ENCODE data around the gene THRSP.
"Not testable (repeated sequence)": the region's sequence is repeated elsewhere in the genome, so short reads cannot be mapped to it uniquely, and the experiment has no call there.

Gene THRSP, protein sequence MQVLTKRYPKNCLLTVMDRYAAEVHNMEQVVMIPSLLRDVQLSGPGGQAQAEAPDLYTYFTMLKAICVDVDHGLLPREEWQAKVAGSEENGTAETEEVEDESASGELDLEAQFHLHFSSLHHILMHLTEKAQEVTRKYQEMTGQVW

DNA sequence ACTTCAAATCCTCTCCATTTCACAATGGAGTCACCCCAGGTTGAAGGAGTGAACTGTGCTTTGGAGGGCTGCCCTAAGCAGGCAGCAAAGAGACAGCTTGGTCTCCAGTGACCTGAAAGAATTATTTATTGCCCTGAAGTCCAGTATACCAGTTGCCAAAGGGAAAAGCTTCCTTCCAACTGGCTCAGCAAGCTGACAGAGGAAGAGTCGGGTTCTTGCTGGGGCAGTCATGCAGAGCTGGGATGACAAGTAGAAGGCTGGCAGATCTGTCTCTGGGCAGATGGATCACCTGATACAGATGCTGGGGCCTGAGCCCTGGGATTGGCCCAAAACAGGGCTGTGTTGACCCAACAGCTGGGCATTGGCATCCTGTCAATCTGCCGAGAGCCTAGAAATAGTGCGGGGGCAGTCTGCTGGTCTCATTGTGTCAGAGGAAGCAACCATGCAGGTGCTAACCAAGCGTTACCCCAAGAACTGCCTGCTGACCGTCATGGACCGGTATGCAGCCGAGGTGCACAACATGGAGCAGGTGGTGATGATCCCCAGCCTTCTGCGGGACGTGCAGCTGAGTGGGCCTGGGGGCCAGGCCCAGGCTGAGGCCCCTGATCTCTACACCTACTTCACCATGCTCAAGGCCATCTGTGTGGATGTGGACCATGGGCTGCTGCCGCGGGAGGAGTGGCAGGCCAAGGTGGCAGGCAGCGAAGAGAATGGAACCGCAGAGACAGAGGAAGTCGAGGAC, at the start of gene THRSP:
Gene THRSP, plus strand, starts transcription at position 422 of the 742 bp plus-strand sequence. Its CDS starts 21 bp downstream, at position 443.
- no peak for DNase-seq

DNA sequence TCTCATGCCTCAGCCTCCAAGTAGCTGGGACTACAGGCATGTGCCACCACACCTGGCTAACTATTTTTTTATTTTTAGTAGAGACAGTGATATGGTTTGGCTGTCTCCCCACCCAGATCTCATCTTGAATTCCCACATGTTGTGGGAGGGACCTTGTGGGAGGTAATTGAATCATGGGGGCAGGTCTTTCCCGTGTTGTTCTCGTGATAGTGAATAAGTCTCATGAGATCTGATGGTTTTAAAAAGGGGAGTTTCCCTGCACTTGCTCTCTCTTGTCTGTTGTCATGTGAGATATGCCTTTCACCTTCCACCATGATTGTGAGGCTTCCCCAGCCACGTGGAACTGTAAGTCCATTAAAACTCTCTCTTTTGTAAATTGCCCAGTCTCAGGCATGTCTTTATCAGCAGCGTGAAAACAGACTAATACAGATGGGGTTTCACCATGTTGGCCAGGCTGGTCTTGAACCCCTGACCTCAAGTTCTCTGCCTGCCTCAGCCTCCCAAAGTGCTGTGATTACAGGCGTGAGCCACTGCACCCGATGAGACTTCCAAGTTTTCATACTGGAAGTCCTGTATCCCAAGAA, 48.6 kb upstream of the THRSP start:
- DNase-seq, result not testable (repeated sequence)

DNA sequence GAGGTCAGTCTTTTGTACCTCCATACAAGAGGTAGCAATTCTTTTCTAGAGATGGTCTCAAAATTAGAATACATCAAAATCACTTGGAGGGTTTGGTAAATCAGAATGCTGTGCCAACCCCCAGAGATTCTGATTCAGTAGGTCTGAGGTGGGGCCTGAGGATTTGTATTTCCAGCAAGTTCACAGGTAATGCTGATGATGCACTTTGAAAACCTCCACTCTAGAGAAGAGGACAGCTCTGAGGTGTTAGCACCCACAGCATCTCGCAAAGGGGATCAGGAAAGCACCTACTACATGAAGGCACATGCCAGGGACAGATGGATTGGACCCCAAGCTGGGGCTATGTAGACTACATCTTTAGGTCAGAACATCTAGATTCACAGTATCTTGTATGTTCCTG, 47.8 kb upstream of the THRSP start:
- no peak for DNase-seq

DNA sequence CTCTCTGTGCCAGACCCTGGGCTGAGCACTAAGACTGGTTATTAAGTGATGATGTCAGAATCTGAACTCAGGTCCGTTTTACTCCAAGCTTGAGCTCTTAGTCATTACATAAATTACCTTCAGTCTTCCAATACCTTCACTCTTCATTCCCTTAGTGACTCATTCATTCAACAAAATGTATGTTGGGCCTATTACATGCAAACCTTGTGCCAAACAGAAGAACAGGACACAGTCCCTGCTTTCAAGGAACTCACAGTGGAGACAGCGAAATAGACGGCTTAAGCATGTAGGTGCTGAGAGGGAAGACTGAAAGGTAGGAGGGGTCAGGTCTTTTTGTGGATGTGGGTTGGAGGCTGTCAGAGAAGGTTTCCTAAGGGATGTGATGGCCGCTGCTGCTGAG, 43.9 kb upstream of the THRSP start:
- no peak for DNase-seq

DNA sequence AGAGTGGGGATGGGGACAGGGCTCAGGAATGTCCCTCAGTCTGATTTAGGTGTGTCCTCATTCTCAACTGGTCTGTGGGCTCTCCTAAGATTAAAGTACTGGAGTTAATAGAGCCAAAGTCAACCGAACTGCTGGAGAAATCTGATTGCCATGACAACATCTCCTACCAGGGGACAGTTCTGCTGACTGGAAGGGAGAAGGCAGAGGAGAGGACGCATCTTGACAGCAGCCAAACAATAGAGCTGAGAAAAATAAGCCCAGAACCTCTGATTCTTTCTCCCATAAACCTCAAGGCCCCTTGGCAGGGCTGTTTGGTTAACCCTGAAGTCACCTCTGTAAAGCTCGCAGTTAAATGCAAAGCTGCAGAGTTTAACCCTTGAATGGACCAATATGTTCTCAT, 43.4 kb upstream of the THRSP start:
- no peak for DNase-seq

DNA sequence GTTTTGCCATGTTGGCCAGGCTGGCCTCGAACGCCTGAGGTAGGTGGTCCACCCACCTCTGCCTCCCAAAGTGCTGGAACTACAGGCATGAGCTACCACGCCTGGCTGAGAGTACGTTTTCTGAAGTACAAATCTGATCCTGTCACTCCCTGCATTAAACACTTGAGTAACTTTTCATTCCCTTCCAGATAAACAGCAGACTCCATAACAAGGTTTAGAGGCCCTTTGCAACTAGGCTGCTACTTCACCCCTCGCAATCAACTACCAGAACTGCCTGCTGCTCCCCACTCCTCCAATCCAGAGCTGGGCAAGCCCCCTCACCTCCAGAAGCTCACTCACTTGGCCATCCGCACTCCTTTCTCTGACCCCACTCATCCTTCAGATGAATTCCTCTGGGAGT, 42.0 kb upstream of the THRSP start:
- no peak for DNase-seq

DNA sequence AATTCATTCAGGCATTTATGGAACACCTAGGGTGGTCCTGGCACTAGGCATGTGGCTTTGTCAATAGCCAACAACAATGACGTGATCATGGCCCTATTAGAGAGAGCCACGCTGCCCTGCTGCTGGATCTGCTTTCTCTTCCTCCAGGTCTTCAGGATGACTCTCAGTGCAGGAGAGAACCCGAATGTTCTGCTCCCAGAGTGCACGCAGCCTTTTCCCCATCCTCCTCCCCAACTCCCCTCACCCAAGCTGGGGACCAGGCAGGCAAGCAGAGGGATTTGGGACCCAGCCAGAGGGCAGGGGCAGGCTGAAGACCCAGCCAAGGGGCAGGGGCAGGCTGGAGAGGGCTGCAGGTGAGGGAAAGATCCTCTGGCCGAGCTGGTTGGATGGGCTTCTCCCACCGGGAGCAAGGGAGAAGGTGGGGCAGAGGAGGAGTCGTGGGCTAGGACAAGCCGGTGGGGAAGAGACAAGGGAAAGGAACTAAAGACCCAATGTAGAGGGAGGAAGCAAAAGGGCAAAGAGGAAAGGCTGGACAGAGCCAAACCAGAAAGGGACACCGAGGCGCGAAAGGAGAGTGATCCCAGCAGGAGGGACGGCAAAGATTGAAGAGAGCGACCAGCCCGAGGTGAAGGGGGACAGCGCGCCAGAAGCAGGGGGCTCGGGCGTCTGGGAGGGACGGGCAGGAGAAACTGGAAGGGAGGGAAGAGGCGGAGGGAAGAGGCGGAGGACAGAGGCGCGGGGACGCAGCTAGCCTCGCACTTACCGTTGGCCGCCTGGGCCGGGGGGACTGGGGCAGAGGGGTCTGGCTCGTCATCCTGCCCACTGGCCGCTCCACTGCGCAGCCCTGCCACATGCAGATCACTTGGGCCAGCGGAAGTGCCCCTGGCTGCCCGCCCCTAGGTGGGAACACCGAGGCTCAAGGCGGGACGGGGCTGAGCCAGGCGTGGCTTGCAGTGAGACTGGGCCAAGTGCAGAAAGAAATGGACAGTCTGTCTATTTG, 41.0 kb upstream of the THRSP start, which contains the start of gene KCTD14:
Gene KCTD14, minus strand, starts transcription at position 880 of the 1,000 bp plus-strand sequence. Its CDS starts 27 bp downstream, at position 853.
- DNase-seq, result peak; percentile 20

DNA sequence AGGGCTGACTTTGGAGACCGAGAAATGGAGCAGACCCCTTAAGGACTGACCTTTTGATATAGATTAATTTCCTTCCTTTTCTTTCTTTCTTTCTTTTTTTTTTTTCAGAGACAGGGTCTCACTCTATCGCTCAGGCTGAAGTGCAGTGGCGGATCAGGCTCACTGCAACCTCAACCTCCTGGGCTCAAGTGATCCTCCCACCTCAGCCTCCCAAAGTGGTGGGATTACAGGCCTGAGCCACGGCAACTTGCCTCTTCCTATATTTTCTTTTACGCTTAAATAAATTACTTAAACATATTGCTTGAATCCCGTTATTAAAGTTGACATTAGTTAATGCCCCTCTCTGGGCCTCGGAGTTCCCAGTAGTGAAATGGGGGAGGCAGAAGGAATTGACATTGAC, 40.2 kb upstream of the THRSP start:
- no peak for DNase-seq

DNA sequence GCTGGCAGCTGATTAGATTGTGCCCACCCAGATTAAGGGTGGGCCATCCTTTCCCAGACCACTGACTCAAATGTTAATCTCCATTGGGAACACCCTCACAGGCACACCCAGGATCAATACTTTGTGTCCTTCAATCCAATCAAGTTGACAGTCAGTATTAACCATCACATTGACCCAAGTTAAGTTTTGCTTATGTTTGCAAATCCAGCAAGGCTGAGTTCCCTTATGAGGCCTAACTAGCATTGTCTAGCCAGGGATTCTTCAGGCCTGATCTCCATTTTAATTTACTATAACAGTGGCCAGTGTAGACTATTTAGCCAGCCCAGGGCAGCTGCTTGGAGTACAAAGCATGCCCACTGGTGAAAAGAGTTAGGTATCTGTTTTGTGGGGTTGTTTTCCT, 38.3 kb upstream of the THRSP start:
- no peak for DNase-seq

DNA sequence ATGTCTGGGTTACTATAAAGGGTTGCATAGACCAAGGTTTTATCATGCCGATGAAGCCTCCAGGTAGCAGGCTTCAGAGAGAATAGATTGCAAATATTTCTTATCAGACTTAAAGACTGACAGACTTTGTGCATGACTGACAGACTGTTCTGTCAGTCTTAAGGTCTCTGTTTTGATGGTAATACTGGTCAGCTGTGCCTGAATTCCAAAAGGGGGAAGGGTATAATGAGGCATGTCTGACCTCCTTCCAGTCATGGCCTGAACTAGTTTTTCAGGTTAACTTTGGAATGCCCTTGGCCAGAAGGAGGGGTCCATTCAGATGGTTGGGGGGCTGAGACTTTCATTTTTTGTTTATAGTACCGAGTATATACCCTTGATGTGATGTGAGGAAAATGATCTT, 35.9 kb upstream of the THRSP start:
- DNase-seq, result no peak

DNA sequence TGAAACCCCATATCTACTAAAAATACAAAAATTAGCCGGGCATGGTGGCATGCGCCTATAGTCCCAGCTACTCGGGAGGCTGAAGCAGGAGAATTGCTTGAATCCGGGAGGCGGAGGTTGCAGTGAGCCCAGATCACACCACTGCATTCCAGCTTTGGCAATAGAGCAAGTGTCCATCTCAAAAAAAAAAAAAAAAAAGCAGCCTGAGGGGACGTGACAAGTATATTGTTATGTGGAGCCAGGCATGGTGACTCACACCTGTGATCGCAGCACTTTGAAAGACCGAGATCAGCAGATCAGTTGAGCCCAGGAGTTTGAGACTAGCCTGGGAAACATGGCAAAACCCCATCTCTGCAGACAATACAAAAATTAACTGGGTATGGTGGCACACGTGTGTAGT, 35.2 kb upstream of the THRSP start:
- not testable (repeated sequence) for DNase-seq

DNA sequence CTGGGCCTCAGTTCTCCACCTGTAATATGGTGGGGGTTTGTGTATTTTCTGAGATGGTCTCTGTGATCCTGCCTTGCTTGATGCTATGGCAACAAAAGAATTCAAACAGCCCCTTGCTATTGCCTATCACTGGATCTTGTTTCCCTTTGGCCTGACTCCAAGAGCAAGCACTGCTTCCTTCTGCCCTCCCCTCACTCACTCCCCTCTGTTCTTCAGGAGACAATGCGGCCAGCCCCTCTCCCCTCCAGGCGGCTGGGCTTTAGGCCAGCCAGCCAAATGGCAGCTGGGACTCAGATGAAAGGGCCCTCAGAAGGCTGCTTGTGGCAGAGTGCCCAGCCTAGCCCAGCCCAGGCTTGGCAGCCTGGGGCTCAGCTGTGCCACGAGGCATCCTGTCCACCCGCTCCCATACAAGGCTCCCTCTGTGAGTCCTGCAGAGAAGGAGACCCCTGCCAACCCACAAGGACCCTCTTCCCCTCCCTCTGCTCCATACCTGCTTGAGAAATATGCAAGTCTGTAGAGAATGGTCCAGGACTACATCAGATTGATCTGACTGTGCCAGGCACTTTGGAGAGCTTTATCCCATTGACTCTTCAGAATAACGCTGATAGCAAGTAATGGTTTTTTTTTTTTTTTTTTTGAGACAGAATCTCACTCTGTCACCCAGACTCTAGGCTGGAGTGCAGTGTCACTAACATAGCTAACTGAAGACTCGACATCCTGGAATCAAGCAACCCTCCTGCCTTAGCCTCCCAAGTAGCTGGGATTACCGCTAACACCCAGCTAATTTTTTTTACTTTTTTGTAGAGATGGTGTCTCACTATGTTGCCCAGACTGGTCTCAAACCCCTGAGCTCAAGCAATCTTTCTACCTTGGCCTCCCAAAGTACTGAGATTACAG, 33.0 kb upstream of the THRSP start:
- DNase-seq, result peak; percentile 68

DNA sequence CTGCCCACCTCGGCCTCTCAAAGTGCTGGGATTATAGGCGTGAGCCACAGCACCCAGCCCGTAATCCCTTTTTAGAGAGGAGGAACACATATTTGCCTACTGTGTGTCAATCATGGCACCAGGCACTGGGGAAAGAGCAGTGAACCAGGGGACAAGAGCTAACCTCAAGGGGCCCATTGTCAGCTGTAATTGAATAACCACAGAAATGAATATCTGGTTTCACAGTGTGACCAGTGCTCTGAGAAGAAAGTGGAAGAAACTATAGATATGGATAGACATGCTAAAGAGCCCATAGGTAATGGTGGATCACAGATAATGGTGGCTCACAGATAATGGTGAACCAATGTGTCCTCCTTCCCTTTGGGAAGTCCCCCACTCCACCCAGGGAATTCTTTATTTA, 32.0 kb upstream of the THRSP start:
- DNase-seq, result peak; percentile 20

DNA sequence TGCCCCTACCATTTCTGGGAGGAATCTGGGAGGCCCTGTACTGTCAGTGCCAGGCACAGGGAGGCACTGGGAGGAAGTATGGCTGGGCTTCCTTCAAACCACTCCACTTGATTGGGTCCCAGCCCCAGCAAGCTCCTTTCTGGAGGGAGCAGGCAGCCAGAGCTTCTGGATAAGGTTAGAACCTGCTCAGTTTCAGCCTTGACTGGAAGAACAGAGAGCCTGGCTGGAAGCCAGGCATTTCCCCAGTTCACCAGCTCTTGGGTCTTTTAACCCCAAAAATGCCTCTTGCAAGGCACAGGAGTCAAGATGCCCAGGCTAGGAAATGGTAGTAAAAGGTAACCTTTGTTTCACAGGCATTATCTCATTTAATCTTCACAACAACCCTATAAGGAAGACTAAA, 31.6 kb upstream of the THRSP start:
- no peak for DNase-seq

DNA sequence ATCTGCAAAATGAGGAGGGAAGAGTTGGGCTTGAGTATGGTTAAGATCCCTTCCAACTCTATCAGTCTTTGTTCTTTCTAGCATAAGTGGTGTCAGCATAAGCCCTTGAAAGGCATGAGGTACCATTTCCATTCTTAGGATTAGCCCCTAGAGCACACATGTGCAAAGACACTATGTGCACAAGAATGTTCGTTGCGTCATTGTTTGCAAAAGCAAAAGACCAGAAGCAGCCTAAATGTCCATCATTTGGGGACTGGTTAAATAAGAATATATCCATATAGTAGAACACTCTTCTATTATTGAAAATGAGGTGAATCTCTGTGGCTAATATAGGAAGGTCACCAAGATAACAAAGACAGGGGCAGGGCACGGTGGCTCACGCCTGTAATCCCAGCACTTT, 30.6 kb upstream of the THRSP start:
- no peak for DNase-seq

DNA sequence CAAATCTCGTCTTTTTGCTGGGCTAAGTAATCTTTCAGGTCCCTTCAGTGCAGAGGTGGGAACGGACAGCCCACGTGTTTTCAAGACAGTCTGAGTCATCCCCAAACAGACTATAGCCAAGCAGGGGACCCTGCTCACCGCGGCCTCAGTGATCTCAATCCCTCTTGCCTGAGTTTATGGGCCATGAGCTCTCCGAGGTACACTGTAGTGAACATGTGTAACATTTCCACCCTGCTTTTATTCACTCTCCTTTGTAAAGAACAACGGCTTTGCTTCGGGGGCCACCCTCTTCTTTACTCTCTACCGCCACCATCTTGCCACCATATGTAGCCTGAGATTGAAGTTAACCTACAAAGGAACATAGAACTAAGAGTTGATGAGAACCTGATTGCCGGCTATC, 29.0 kb upstream of the THRSP start:
- no peak for DNase-seq

DNA sequence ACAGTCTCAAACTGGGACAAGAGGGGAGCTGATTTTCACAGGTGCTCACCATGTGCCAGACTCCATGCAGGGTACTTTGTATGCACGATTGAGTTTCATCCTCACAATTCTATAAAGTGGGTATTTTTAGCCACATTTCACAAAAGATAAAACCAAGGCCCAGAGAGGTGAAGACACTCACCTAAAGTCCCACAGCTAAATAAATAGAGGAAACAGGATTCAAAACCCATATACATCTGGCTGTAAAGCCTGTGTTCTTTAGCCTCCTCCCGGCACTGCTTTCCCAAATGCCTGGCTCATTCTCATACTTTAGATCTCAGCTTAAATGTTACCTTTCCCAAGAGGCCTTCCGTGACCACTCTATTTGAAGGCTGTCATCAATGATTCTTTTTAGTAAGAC, 27.3 kb upstream of the THRSP start:
- no peak for DNase-seq

DNA sequence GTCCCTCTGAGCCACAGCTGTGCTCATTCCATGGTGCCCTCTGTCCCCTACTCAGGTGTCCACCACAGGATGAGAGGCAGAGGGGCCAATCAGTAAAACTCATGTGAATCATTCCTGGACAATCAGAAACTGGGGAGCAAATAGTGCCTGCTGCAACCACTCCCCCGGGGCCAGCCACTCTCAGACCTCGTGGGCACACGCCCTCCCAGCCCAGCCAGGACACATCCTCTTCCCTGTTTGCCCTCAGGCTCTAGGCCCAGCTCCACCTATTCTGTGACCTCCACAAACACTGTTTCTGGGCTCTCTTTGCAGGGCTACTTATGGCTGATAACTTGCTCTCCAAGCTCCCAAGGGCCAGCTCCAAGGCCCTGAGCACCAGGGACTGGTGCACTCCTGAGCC, 26.6 kb upstream of the THRSP start:
- DNase-seq, result no peak

DNA sequence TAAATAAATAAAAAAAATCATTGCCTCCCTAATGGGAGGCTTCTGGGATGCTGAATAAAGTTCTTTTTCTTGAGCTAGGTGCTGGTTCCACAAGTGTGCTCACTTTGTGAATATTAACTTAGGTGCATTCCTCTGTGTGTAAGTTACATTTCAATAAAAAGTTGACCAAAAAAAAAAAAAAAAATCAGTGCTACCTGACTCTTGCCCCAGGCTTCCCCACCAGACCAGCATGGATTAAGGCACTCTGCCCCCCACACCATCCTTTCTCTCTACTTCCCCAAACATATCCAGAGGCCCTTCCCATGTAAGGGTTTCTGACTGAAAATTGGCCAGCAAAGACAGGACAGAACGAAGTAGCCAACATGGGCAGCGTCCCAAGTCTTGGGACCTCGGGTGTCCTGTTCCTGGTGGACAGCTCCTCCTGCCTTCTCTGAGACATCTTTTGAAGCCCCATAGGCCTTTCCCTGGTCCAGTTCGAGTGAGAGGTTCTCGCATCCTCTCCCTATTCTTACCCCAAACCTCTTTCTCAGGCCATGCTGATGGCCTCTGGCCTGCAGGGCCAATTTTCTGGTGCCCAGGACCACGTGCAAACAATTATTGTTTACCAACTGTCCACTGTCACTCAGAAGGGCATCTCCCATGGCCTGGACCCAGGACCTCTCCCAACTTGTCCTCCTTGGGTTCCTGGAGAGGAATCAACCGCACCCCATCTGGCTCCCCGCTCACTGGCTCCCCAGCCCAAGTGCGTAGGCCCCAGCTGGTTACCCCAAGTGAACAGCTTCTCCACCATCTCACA, 25.6 kb upstream of the THRSP start:
- DNase-seq, result no peak

DNA sequence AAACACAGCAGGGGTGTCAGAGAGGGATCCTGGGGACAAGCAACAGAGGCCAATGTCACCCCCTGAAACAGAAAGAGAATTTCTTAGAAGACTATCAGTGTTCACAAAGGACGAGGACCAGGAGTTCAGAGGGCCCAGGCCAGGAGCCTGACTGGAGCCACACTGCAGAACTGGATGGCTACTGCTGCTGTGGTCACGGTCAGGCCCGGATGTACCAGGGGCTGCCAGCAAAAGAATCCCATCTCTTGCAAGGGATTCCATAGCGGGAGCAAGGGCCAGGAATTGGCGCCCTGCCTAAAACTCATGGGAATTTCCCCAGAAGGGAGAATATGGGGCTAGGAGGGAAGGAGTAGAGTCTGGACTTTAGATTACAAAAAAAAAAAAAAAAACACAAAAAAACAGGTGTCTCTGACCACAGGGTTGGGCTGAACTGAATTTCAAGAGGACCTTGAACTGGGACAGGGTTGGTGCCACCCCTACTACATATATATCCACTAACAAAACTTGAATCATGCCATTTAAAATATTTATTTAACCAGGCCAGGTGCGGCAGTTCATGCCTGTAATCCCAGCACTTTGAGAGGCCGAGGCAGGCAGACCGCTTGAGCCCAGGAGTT, 24.9 kb upstream of the THRSP start:
- no peak for DNase-seq

Measured in hematopoietic multipotent progenitor cell treated with erythropoietin and hydrocortisone succinate and interleukin-3 and kit ligand, for 4 days (in vitro differentiated cells).